Activated CD8-positive, alpha-beta memory T cell treated with anti-CD3 and anti-CD28 coated beads for 4 hours (primary cell): ENCODE data around the gene CCDC170.

Experiments
- DNase-seq, 2 donors: peaks; one replicate each; pipeline ENCODE4 v3.0.0-alpha.2; 2020; ENCODE audit warnings: low read depth in 2 of 2

Gene CCDC170

GRCh38 chr6:151618717-151619116, 124.9 kb downstream of the CCDC170 start:
- no peak for DNase-seq

- no peak for DNase-seq
Measured at GRCh38 chr6:151620179-151620578, 126.4 kb downstream of the CCDC170 start.

GRCh38 chr6:151624071-151624470, 130.3 kb downstream of the CCDC170 start:
- no peak for DNase-seq

GRCh38 chr6:151624481-151624880, 130.7 kb downstream of the CCDC170 start:
- no peak for DNase-seq

GRCh38 chr6:151624900-151625536, 131.2 kb downstream of the CCDC170 start:
- DNase-seq, result no peak

GRCh38 chr6:151627689-151628444, 134.1 kb downstream of the CCDC170 start:
- no peak for DNase-seq

GRCh38 chr6:151629791-151630190, 136.0 kb downstream of the CCDC170 start:
- DNase-seq, result no peak

- no peak for DNase-seq
Measured at GRCh38 chr6:151630387-151630786, 136.6 kb downstream of the CCDC170 start.

GRCh38 chr6:151630991-151631655, 137.3 kb downstream of the CCDC170 start:
- DNase-seq, result no peak

GRCh38 chr6:151632415-151632987, 138.7 kb downstream of the CCDC170 start:
- no peak for DNase-seq

GRCh38 chr6:151633526-151634335, 139.9 kb downstream of the CCDC170 start:
- DNase-seq, result no peak

- DNase-seq, result no peak
Measured at GRCh38 chr6:151634336-151634720, 140.5 kb downstream of the CCDC170 start.

- no peak for DNase-seq
Measured at GRCh38 chr6:151635741-151636140, 141.9 kb downstream of the CCDC170 start.

- no peak for DNase-seq
Measured at GRCh38 chr6:151637814-151638213, 144.0 kb downstream of the CCDC170 start.

- DNase-seq, result no peak
Measured at GRCh38 chr6:151639750-151640149, 145.9 kb downstream of the CCDC170 start.

GRCh38 chr6:151641028-151641427, 147.2 kb downstream of the CCDC170 start:
- no peak for DNase-seq

GRCh38 chr6:151647976-151648639, 154.3 kb downstream of the CCDC170 start:
- no peak for DNase-seq

- no peak for DNase-seq
Measured at GRCh38 chr6:151649835-151650234, 156.0 kb downstream of the CCDC170 start.

- no peak for DNase-seq
Measured at GRCh38 chr6:151651639-151652038, 157.8 kb downstream of the CCDC170 start.

- DNase-seq, result no peak
Measured at GRCh38 chr6:151652325-151652724, 158.5 kb downstream of the CCDC170 start.

GRCh38 chr6:151655099-151655498, 161.3 kb downstream of the CCDC170 start:
- no peak for DNase-seq
